ENCODE data around the gene RHOV. TPM values are rescaled to one million over a fixed set of nuclear protein-coding genes. Genes with fewer than 3 reads are reported as not detected.

Gene RHOV
- total and polyA plus RNA-seq, 10 of the 15 experiments (the other 5 are each of a cell fraction or from before 2014, with no cell fraction given): 0.24 to 39.3 (median 9.3) TPM

GRCh38 chr15:40886586-40886985 is 12.6 kb upstream of the RHOV start:
- no peak overlapping the region for H2AFZ ChIP-seq (ENCODE audit: control insufficient read depth, low read depth, low read length)
- ChIA-PET CTCF (interaction anchor here (1.6 kb wide), 1 partner anchor 39 kb away, joined by 3 read pairs; no protein-coding TSS in a partner anchor), SMC1A (ENCODE audit: uncharacterized antibody, unreplicated experiment) (interaction anchor here (3.2 to 13.4 kb wide), 2 partner anchors 11 to 28 kb away, joined by 38 to 454 read pairs; partner anchors contain the start of gene RHOV), RAD21 (ENCODE audit: unreplicated experiment) (interaction anchor here (14.9 kb wide), 1 partner anchor 11 kb away, joined by 551 read pairs; the partner anchor contains the start of gene RHOV), POLR2A (interaction anchor here (0.6 to 3.9 kb wide), 3 partner anchors 14 to 26 kb away, joined by 7 to 86 read pairs (median 8); partner anchors contain the start of gene RHOV)
- H3K79me2 ChIP-seq (ENCODE audit: control insufficient read depth, insufficient read depth, low read length): no peaks in the 10 kb centered on the region
- in situ Hi-C loops (cut with MboI): no loop called here
- intact Hi-C loops (cut with micrococcal nuclease; ENCODE audit: unreplicated experiment): no loop called here
- DNase-seq (ENCODE audit: low read depth, low spot score) (no peak), FAIRE-seq (no peak), ATAC-seq (no peak)
- TF ChIP-seq CBFB (IDR thresholded peaks at IDR 0.05; ENCODE audit: low read depth) (no peak), SUPT20H (IDR thresholded peaks at IDR 0.05; ENCODE audit: borderline replicate concordance, control insufficient read depth, low read depth, low read length) (no peak), IKZF1 (conservative IDR thresholded peaks at IDR 0.05) (no peak)
- WGBS (ENCODE audit: insufficient coverage, insufficient replicate concordance, low lambda C conversion rate, missing lambda C conversion rate): 50% methylated on average over 1 of the region's 1 CpG
- H4K20me1 ChIP-seq (ENCODE audit: control insufficient read depth, insufficient read depth): no peaks in the 10 kb centered on the region
- H3K36me3 ChIP-seq (ENCODE audit: control insufficient read depth in 2 of 2, insufficient read depth in 2 of 2, low read length in 1 of 2): no peaks in the 10 kb centered on the region
- BruUV-seq (replicated peaks): no TSS peak
- no peak overlapping the region for H3K4me2 ChIP-seq (ENCODE audit: control insufficient read depth, insufficient read depth)
- H3K27ac ChIP-seq (ENCODE audit: control insufficient read depth, insufficient read depth): no peak overlapping the region
- H3K27me3 ChIP-seq (replicated peaks in 1 of 2; ENCODE audit: control insufficient read depth in 2 of 2, insufficient read depth in 2 of 2, low read length in 1 of 2): no peaks in the 10 kb centered on the region
- H3K4me3 ChIP-seq: no peak overlapping the region
- H3K9me3 ChIP-seq (replicated peaks; ENCODE audit: control insufficient read depth, insufficient read depth, low read length): no peaks in the 10 kb centered on the region; the same call in 2 of the 3 replicates
- peaks cover 17% of the 10 kb centered on the region for H3K4me1 ChIP-seq (ENCODE audit: control insufficient read depth, insufficient read depth, low read length)
- no peak overlapping the region for H3K9ac ChIP-seq (ENCODE audit: control insufficient read depth, insufficient read depth, low read length)

- Histone ChIP-seq H3K27ac (ENCODE audit: control insufficient read depth, insufficient read depth) (no peak overlapping the region), H3K9ac (ENCODE audit: control insufficient read depth, insufficient read depth, low read length) (no peak overlapping the region), H3K9me3 (replicated peaks; ENCODE audit: control insufficient read depth, insufficient read depth, low read length) (no peaks in the 10 kb centered on the region; the same call in 2 of the 3 replicates), H3K79me2 (ENCODE audit: control insufficient read depth, insufficient read depth, low read length) (no peaks in the 10 kb centered on the region), H3K4me1 (ENCODE audit: control insufficient read depth, insufficient read depth, low read length) (peaks cover 23% of the 10 kb centered on the region), H2AFZ (ENCODE audit: control insufficient read depth, low read depth, low read length) (no peak overlapping the region), H3K4me2 (ENCODE audit: control insufficient read depth, insufficient read depth) (no peak overlapping the region), H4K20me1 (ENCODE audit: control insufficient read depth, insufficient read depth) (no peaks in the 10 kb centered on the region), H3K36me3 (ENCODE audit: control insufficient read depth in 2 of 2, insufficient read depth in 2 of 2, low read length in 1 of 2) (no peaks in the 10 kb centered on the region), H3K4me3 (no peak overlapping the region), H3K27me3 (replicated peaks in 1 of 2; ENCODE audit: control insufficient read depth in 2 of 2, insufficient read depth in 2 of 2, low read length in 1 of 2) (no peaks in the 10 kb centered on the region)
- ATAC-seq: no peak
- POLR2A ChIA-PET: interaction anchor here (1.2 to 7.0 kb wide), 5 partner anchors 9 to 23 kb away, joined by 3 to 111 read pairs (median 6); partner anchors contain the start of gene VPS18
- DNase-seq (ENCODE audit: low read depth, low spot score): no peak
- intact Hi-C loops (cut with micrococcal nuclease; ENCODE audit: unreplicated experiment): no loop called here
- no peak for FAIRE-seq
- no TSS peak for BruUV-seq (replicated peaks)
- WGBS (ENCODE audit: insufficient coverage, insufficient replicate concordance, low lambda C conversion rate, missing lambda C conversion rate): 98% methylated on average over 6 of the region's 6 CpGs
- in situ Hi-C loops (cut with MboI): no loop called here
- SMC1A ChIA-PET (ENCODE audit: uncharacterized antibody, unreplicated experiment): interaction anchor here (13.4 to 14.4 kb wide), 2 partner anchors 5 to 6 kb away, joined by 454 read pairs; partner anchors contain the start of gene RHOV
- CTCF ChIA-PET: interaction anchor here (0.7 to 2.7 kb wide), 3 partner anchors 13 to 415 kb away, joined by 3 to 12 read pairs (median 4); partner anchors contain the start of gene VPS18
- RAD21 ChIA-PET (ENCODE audit: unreplicated experiment): interaction anchor here (2.4 to 14.9 kb wide), 3 partner anchors 4 to 13 kb away, joined by 11 to 551 read pairs (median 551); partner anchors contain the start of genes RHOV and VPS18
- TF ChIP-seq BCLAF1 (IDR thresholded peaks at IDR 0.05): no peak
- no peak for TF ChIP-seq MTA3 (IDR thresholded peaks at IDR 0.05; ENCODE audit: borderline replicate concordance, low read length)
- TF ChIP-seq ATF7 (IDR thresholded peaks at IDR 0.05; ENCODE audit: low read depth): no peak
- TF ChIP-seq RCOR1 (conservative IDR thresholded peaks at IDR 0.05; ENCODE audit: low read depth, low read length): no peak
- no peak for TF ChIP-seq ELK1 (IDR thresholded peaks at IDR 0.05; ENCODE audit: low read depth, low read length)
- no peak for TF ChIP-seq GABPA (IDR thresholded peaks at IDR 0.05; ENCODE audit: low read depth)
- TF ChIP-seq EZH2 (IDR thresholded peaks at IDR 0.05; ENCODE audit: borderline replicate concordance, control insufficient read depth, low read depth, low read length): no peak
- TF ChIP-seq ZNF24 (IDR thresholded peaks at IDR 0.05): no peak
- no peak for TF ChIP-seq MXI1 (IDR thresholded peaks at IDR 0.05; ENCODE audit: low read depth, low read length)
- no peak for TF ChIP-seq ZSCAN29 (IDR thresholded peaks at IDR 0.05)
Observed at GRCh38 chr15:40881351-40881750, 7.3 kb upstream of the RHOV start.
